Liver (tissue), 3 donors: Measurements from ENCODE around the gene DNAH8.

ENCODE experiments used
- CTCF ChIP-seq: fragments of 150-350 bp; IDR thresholded peaks from 2 replicates; pipeline ENCODE4 v1.5.1; 2017; ENCODE audit warnings: improper control_type of control experiment, low read depth, low read length; ENCODE audit not compliant: missing input control
- GABPA ChIP-seq, 2 donors: IDR thresholded peaks in 1 of 2; conservative IDR thresholded peaks in 1 of 2; 2 replicates each; pipeline ENCODE4 v1.6.1; 2016; ENCODE audit warnings: antibody characterized with exemption in 2 of 2, mild to moderate bottlenecking in 1 of 2, moderate library complexity in 1 of 2
- REST ChIP-seq: IDR thresholded peaks from 2 replicates; pipeline ENCODE4 v1.6.1; 2016; ENCODE audit warnings: antibody characterized with exemption, mild to moderate bottlenecking
- YY1 ChIP-seq: IDR thresholded peaks from 2 replicates; pipeline ENCODE4 v1.6.1; 2016; ENCODE audit warnings: antibody characterized with exemption, mild to moderate bottlenecking
- ZBTB33 ChIP-seq: IDR thresholded peaks from 2 replicates; pipeline ENCODE4 v1.6.1; 2016; ENCODE audit warnings: antibody characterized with exemption
- TF ChIP-seq, protein P1 (sequence below): IDR thresholded peaks from 2 replicates; pipeline ENCODE4 v1.6.1; 2016; ENCODE audit warnings: antibody characterized with exemption
- donor health status: healthy.
- donor health status: healthy.

- TF ChIP-seq YY1: no peak
- TF ChIP-seq GABPA (IDR thresholded peaks at IDR 0.05 in 1 of 2, conservative IDR thresholded peaks at IDR 0.05 in 1 of 2): no peak
- TF ChIP-seq REST: no peak
- TF ChIP-seq CTCF: no peak
- no peak for TF ChIP-seq ZBTB33
- TF ChIP-seq, protein P1, sequence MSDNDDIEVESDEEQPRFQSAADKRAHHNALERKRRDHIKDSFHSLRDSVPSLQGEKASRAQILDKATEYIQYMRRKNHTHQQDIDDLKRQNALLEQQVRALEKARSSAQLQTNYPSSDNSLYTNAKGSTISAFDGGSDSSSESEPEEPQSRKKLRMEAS: no peak
These were observed 338.0 kb downstream of the DNAH8 start for GRCh38 chr6:39053016-39053624.
